Mesendoderm (in vitro differentiated cells): ENCODE measurements around the gene ARL5C.

Source experiments
- DNase-seq: peaks from one replicate; pipeline ENCODE4 v3.0.0; 2013
- H2AK5ac ChIP-seq: 2 replicates; pipeline ENCODE4 v1.6.1; 2013; ENCODE audit warnings: low read length, inconsistent platforms
- H2BK120ac ChIP-seq: 2 replicates; pipeline ENCODE4 v1.6.1; 2013; ENCODE audit warnings: low read depth, mild to moderate bottlenecking, low read length, moderate library complexity, mixed read lengths
- H2BK15ac ChIP-seq: replicated peaks from 2 replicates; pipeline ENCODE4 v1.6.1; 2013; ENCODE audit warnings: low read depth, mild to moderate bottlenecking, moderate library complexity
- H2BK5ac ChIP-seq: 2 replicates; pipeline ENCODE4 v1.6.1; 2013; ENCODE audit warnings: low read length, inconsistent platforms
- H3K18ac ChIP-seq: 2 replicates; pipeline ENCODE4 v1.6.1; 2013; ENCODE audit warnings: mild to moderate bottlenecking, low read length, mixed read lengths
- H3K23ac ChIP-seq: one replicate; pipeline ENCODE4 v1.6.1; 2013; ENCODE audit warnings: low read length
- H3K27ac ChIP-seq: 2 replicates; pipeline ENCODE4 v1.5.1; 2013; ENCODE audit warnings: low read depth, mild to moderate bottlenecking, inconsistent platforms, low read length, moderate library complexity
- H3K27me3 ChIP-seq: 2 replicates; pipeline ENCODE4 v1.6.1; 2013; ENCODE audit warnings: low read length, control low read depth, mild to moderate bottlenecking, inconsistent platforms; ENCODE audit not compliant: insufficient read depth, poor library complexity
- H3K36me3 ChIP-seq: 2 replicates; pipeline ENCODE4 v1.6.1; 2013; ENCODE audit warnings: low read length, inconsistent platforms; ENCODE audit not compliant: control insufficient read depth, insufficient read depth
- H3K4ac ChIP-seq: one replicate; pipeline ENCODE4 v1.6.1; 2013; ENCODE audit warnings: low read depth, mild to moderate bottlenecking, low read length, moderate library complexity
- H3K4me1 ChIP-seq: 2 replicates; pipeline ENCODE4 v1.6.1; 2013; ENCODE audit warnings: low read depth, low read length, inconsistent platforms; ENCODE audit not compliant: control insufficient read depth
- H3K4me2 ChIP-seq: 2 replicates; pipeline ENCODE4 v1.6.1; 2013; ENCODE audit warnings: low read length
- H3K4me3 ChIP-seq: 2 replicates; pipeline ENCODE4 v1.5.1; 2013; ENCODE audit warnings: mild to moderate bottlenecking, low read length
- H3K56ac ChIP-seq: one replicate; pipeline ENCODE4 v1.6.1; 2013; ENCODE audit warnings: low read length
- H3K79me1 ChIP-seq: 2 replicates; pipeline ENCODE4 v1.6.1; 2013; ENCODE audit warnings: low read length, inconsistent platforms
- H3K79me2 ChIP-seq: 2 replicates; pipeline ENCODE4 v1.6.1; 2013; ENCODE audit warnings: mild to moderate bottlenecking, low read length; ENCODE audit not compliant: control insufficient read depth, insufficient read depth
- H3K9ac ChIP-seq: 2 replicates; pipeline ENCODE4 v1.6.1; 2013; ENCODE audit warnings: low read length, inconsistent platforms
- H4K5ac ChIP-seq: one replicate; pipeline ENCODE4 v1.6.1; 2013; ENCODE audit warnings: low read length
- H4K8ac ChIP-seq: one replicate; pipeline ENCODE4 v1.6.1; 2013; ENCODE audit warnings: low read depth, mild to moderate bottlenecking, control low read depth, low read length, moderate library complexity
- WGBS: extraction: QIAGEN DNeasy Blood & Tissue Kit; methylation state at CpG from one replicate; pipeline ENCODE4 v1.1.7; 2013; ENCODE audit warnings: low lambda C conversion rate, missing lambda C conversion rate; ENCODE audit not compliant: insufficient coverage; ENCODE audit errors: extremely low coverage; 5-methylcytosine and 5-hydroxymethylcytosine counted together

The ARL5C gene

DNA sequence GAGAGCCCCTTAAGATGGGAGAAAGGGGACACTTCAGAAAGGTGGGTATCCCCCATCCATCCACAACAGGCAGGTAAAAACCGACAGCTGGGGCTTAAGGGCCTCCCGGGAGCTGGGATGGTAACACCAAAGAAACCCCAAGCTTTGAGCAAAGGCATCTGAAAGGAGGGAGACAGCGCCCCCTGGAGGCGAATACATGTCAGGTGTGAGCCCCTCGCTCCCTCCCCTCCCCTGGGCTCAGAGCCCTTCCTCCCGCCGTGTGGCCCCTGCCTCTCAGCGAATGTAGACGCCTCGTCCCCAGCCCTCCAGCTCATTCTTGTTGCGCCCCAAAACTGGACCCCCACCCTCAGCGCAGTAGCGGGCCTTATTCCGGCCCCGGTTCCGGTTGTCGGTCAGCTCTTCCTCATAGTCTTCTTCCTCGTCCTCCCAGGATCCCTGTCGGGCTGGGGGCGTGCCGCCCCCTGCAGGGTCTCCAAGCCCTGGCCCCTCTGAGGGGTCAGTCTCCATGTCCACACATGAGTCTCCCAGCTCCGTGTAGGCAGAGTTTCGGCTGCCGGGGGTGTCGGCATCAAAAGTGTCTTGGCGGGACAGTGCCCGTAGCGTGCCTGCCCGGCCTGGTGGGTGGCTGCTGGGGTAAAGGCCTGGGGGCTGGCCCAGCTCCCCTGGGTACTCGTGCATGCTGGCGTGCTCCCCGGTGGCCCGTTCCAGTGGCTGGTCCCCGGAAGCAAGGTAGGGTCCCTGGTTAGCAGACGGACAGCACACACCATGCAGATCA, 9.1 kb upstream of the ARL5C start:
- Histone ChIP-seq H3K4me3 (no peak overlapping the region), H4K8ac (no peak overlapping the region), H3K4me1 (no peaks in the 10 kb centered on the region), H3K27me3 (no peaks in the 10 kb centered on the region), H3K79me2 (no peaks in the 10 kb centered on the region), H3K27ac (no peak overlapping the region), H3K79me1 (no peaks in the 10 kb centered on the region), H3K56ac (no peak overlapping the region), H2BK120ac (no peak overlapping the region), H3K9ac (peak overlapping the region; percentile 2), H3K18ac (no peak overlapping the region), H2BK15ac (no peak overlapping the region), H3K36me3 (no peaks in the 10 kb centered on the region), H3K4ac (no peak overlapping the region), H3K4me2 (no peak overlapping the region), H3K23ac (no peak overlapping the region), H2BK5ac (no peak overlapping the region), H2AK5ac (no peak overlapping the region), H4K5ac (no peak overlapping the region)
- WGBS: no CpG with 5 or more reads among the region's 35 CpGs
- peak; percentile 87 for DNase-seq

DNA sequence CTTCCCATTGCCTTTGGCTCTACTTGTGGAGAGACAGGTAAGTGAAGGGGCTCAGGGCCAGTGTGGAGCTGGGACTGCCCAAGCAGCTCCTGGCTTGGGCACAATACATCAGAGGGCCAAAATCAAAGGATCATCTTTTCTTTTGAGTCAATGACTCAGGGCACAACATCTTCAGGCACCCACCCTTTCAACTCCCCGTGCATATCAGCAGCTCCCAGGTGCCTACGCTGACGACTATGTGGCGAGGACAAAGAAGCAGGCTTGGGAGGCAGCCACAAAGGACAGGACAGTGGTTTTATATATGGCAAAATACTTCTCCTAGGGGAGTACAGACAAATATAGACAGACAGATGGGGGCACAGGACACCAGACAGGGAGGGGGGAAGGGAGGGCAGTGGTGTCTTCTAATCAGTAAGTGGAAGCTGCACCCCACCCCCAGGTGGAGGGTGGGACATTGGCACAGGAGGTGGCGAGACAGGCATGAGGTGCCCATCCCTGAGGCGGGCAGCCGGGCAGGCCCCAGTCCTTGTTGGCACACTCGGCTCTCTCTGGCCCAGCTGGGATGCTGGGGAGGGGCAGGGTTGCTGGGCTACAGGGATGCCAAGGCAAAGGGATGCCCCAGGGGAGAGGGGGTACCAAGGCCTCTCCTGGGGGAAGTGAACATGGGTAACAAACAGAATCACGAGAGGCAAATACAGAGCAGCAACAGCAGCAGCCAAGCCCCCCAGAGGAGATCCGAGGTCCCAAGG, 7.7 kb upstream of the ARL5C start:
- Histone ChIP-seq H4K5ac (no peak overlapping the region), H3K27me3 (no peaks in the 10 kb centered on the region), H3K23ac (no peak overlapping the region), H2AK5ac (no peak overlapping the region), H2BK15ac (no peak overlapping the region), H3K27ac (no peak overlapping the region), H3K36me3 (no peaks in the 10 kb centered on the region), H3K79me1 (no peaks in the 10 kb centered on the region), H3K4me3 (no peak overlapping the region), H3K4ac (no peak overlapping the region), H3K18ac (no peak overlapping the region), H3K79me2 (no peaks in the 10 kb centered on the region), H3K9ac (no peak overlapping the region), H4K8ac (no peak overlapping the region), H2BK120ac (no peak overlapping the region), H2BK5ac (no peak overlapping the region), H3K4me1 (no peaks in the 10 kb centered on the region), H3K56ac (peak overlapping the region; percentile 17), H3K4me2 (no peak overlapping the region)
- WGBS: no CpG with 5 or more reads among the region's 10 CpGs
- DNase-seq: no peak

DNA sequence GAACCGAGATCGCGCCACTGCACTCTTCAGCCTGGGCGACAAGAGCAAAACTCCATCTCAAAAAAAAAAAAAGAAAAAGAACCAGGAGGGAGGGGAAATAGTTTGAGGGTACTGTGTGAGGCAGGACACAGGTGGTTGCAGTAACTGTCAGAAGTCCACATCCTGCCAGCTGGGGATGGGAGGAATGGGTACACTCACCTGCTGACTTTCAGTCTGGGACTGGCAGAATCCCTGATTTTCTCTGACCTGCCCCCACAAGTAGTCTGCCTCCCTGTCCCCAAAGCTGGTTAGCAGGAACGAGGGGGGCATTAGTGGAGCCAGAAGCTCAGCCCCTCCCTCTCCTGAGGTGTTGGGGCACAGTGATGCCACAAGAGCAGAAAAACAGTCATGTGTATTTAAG, 7.1 kb upstream of the ARL5C start:
- Histone ChIP-seq H2BK15ac (no peak overlapping the region), H2BK5ac (no peak overlapping the region), H3K9ac (no peak overlapping the region), H3K18ac (no peak overlapping the region), H3K56ac (peak overlapping the region; percentile 17), H3K4ac (no peak overlapping the region), H3K27me3 (no peaks in the 10 kb centered on the region), H3K36me3 (no peaks in the 10 kb centered on the region), H3K79me1 (no peaks in the 10 kb centered on the region), H3K23ac (no peak overlapping the region), H3K4me2 (no peak overlapping the region), H3K4me3 (no peak overlapping the region), H4K5ac (no peak overlapping the region), H3K79me2 (no peaks in the 10 kb centered on the region), H2AK5ac (no peak overlapping the region), H3K4me1 (no peaks in the 10 kb centered on the region), H3K27ac (no peak overlapping the region), H2BK120ac (no peak overlapping the region), H4K8ac (no peak overlapping the region)
- WGBS: no CpG with 5 or more reads among the region's 5 CpGs
- no peak for DNase-seq

DNA sequence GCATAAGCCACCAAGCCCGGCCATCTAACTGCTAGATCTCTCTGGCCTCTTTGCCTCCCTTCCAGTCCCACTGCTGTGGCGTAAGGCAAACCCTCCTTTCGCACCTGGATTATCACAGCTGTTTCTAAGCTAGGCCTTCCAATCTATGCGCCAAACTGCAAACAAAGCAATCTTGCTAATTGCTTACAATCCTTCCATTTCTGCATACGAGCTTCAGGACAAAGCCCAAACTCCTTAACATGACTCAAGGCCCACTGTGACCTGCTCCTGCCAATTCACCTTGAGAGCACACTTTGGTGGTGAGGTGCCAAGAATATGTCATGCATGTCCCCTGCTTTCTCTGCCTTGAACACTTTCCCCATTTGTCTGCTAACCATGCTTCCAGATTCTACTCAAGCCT, 6.0 kb upstream of the ARL5C start:
- no peak overlapping the region for H3K4me2 ChIP-seq
- H2BK120ac ChIP-seq: no peak overlapping the region
- H3K27me3 ChIP-seq: no peaks in the 10 kb centered on the region
- no CpG with 5 or more reads among the region's 5 CpGs for WGBS
- peak; percentile 60 for DNase-seq
- H3K79me1 ChIP-seq: no peaks in the 10 kb centered on the region
- H3K18ac ChIP-seq: no peak overlapping the region
- no peaks in the 10 kb centered on the region for H3K36me3 ChIP-seq
- no peak overlapping the region for H2AK5ac ChIP-seq
- no peak overlapping the region for H3K4ac ChIP-seq
- no peak overlapping the region for H4K8ac ChIP-seq
- H2BK5ac ChIP-seq: no peak overlapping the region
- no peak overlapping the region for H3K56ac ChIP-seq
- H2BK15ac ChIP-seq: no peak overlapping the region
- no peaks in the 10 kb centered on the region for H3K79me2 ChIP-seq
- no peak overlapping the region for H4K5ac ChIP-seq
- H3K4me1 ChIP-seq: no peaks in the 10 kb centered on the region
- no peak overlapping the region for H3K27ac ChIP-seq
- no peak overlapping the region for H3K4me3 ChIP-seq
- no peak overlapping the region for H3K9ac ChIP-seq
- H3K23ac ChIP-seq: no peak overlapping the region

DNA sequence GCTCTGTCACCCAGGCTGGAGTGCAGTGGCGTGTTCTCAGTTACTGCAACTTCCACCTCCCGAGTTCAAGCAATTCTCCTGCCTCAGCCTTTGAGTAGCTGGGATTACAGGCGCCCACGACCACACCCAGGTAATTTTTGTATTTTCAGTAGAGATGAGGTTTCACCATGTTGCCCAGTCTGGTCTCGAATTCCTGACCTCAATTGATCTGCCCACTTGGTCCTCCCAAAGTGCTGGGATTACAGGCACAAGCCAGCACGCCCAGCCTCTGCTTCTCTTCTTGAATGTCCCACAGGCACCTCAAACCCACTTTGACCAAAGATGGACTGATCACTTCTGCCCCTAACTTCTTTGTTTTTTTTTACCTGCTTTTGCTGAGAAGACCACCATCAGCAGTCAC, 4.6 kb upstream of the ARL5C start:
- no peak overlapping the region for H3K4ac ChIP-seq
- no peak overlapping the region for H3K27ac ChIP-seq
- no peak overlapping the region for H4K8ac ChIP-seq
- H3K4me2 ChIP-seq: no peak overlapping the region
- H3K79me2 ChIP-seq: no peaks in the 10 kb centered on the region
- DNase-seq: no peak
- no CpG with 5 or more reads among the region's 6 CpGs for WGBS
- H2BK120ac ChIP-seq: no peak overlapping the region
- H3K4me3 ChIP-seq: no peak overlapping the region
- no peaks in the 10 kb centered on the region for H3K36me3 ChIP-seq
- no peak overlapping the region for H3K23ac ChIP-seq
- H2BK5ac ChIP-seq: no peak overlapping the region
- no peaks in the 10 kb centered on the region for H3K4me1 ChIP-seq
- no peak overlapping the region for H3K56ac ChIP-seq
- H4K5ac ChIP-seq: no peak overlapping the region
- H2BK15ac ChIP-seq: no peak overlapping the region
- H3K9ac ChIP-seq: no peak overlapping the region
- H3K79me1 ChIP-seq: no peaks in the 10 kb centered on the region
- H3K27me3 ChIP-seq: peaks cover 7% of the 10 kb centered on the region
- H2AK5ac ChIP-seq: no peak overlapping the region
- H3K18ac ChIP-seq: no peak overlapping the region
